ENCODE measurements around the gene LRRC8D.

- TF ChIP-seq POLR2A (IDR thresholded peaks at IDR 0.05) (no peak), CTCF (IDR thresholded peaks at IDR 0.05) (no peak)
These were observed 67.9 kb downstream of the LRRC8D start for GRCh38 chr1:89888480-89889322.
